Esophagus squamous epithelium (tissue), 5 donors: Measurements from ENCODE around the gene HS3ST3A1. TPM values are rescaled to one million over a fixed set of nuclear protein-coding genes. Genes with fewer than 3 reads are reported as not detected.

Experiments used
- DNase-seq: peaks from one replicate; lab custom pipeline; 2025; lab: John Stamatoyannopoulos, UW
- H3K27ac ChIP-seq, 4 donors: fragments of 200-600 bp; sonication (generic); one replicate each; pipeline ENCODE4 v1.5.1; 2016 to 2019; ENCODE audit warnings: mild to moderate bottlenecking in 1 of 4
- H3K27me3 ChIP-seq, 4 donors: fragments of 200-600 bp; sonication (generic); 1 replicate in 3 of 4; 2 replicates in 1 of 4; pipeline versions ENCODE4 v1.5.1 to v1.6.0; 2017 to 2021; ENCODE audit warnings: antibody characterized with exemption in 1 of 4
- H3K36me3 ChIP-seq, 3 donors: fragments of 200-600 bp; sonication (generic); one replicate each; pipeline ENCODE4 v1.5.1; 2016 to 2019
- H3K4me1 ChIP-seq, 3 donors: fragments of 200-600 bp; sonication (generic); one replicate each; pipeline ENCODE4 v1.5.1; 2017 to 2019
- H3K4me3 ChIP-seq, 4 donors: fragments of 200-600 bp; sonication (generic); 1 replicate in 3 of 4; 2 replicates in 1 of 4; pipeline ENCODE4 v1.5.1; 2016 to 2019; ENCODE audit warnings: mild to moderate bottlenecking in 2 of 4, moderate library complexity in 1 of 4
- H3K9me3 ChIP-seq, 3 donors: fragments of 200-600 bp; sonication (generic); one replicate each; pipeline ENCODE4 v1.5.1; 2016 to 2019
- CTCF ChIP-seq, 6 experiments: fragments of 450-650 bp in 4 of 6; fragments of 200-600 bp in 2 of 6; sonication (generic) in 2 of 6; IDR thresholded peaks; one replicate each; pipeline ENCODE4 v1.5.1; 2016 to 2019; ENCODE audit warnings: antibody characterized with exemption in 6 of 6, mild to moderate bottlenecking in 4 of 6, moderate library complexity in 4 of 6
- POLR2A ChIP-seq, 4 donors: fragments of 450-650 bp; IDR thresholded peaks; one replicate each; pipeline ENCODE4 v1.6.1; 2017; ENCODE audit warnings: antibody characterized with exemption in 4 of 4, mild to moderate bottlenecking in 4 of 4, moderate library complexity in 3 of 4
- WGBS, 2 donors: methylation state at CpG; one replicate each; pipeline ENCODE4 v1.1.5; 2018; 5-methylcytosine and 5-hydroxymethylcytosine counted together
- intact Hi-C: fragments of 100-400 bp; cut with DNase I; formaldehyde crosslinking; loops from one replicate; pipeline ENCODE4 v1.15.0; 2022
- total RNA-seq, 4 donors: library from RNA; depleted of rRNA; stranded (reverse); fragments of >200 nt; gene quantifications; one replicate each; pipeline ENCODE4 v1.1.0, GENCODE V29; 2016
- donor health status: DM: yes; HTN: yes; CAD: no.

HS3ST3A1 gene
- total RNA-seq, 4 donors from 2014 or later: 12.0 to 17.5 (median 14.1) TPM

GRCh38 chr17:13616031-13616430, 14.3 kb upstream of the HS3ST3A1 start:
- H3K4me3 ChIP-seq: no peak overlapping the region
- whole genome bisulfite sequencing, 2 donors: 83 to 92% methylated on average over 5 of the region's 5 CpGs
- intact Hi-C loops: no loop called here

GRCh38 chr17:13609941-13610340, 8.2 kb upstream of the HS3ST3A1 start:
- no peak for TF ChIP-seq CTCF (IDR thresholded peaks at IDR 0.05)
- no peak for TF ChIP-seq POLR2A (IDR thresholded peaks at IDR 0.05)
- H3K4me1 ChIP-seq: no peaks in the 10 kb centered on the region
- no peaks in the 10 kb centered on the region for H3K36me3 ChIP-seq
- H3K27me3 ChIP-seq: peaks cover 0 to 24% (median 0%) of the 10 kb centered on the region in 4 donors
- H3K27ac ChIP-seq: no peak overlapping the region
- H3K4me3 ChIP-seq: no peak overlapping the region
- intact Hi-C loops: no loop called here
- DNase-seq: no peak
- peaks cover 0 to 12% (median 6%) of the 10 kb centered on the region in 3 donors for H3K9me3 ChIP-seq
- 44 to 59% methylated on average over 4 of the region's 4 CpGs for WGBS, 2 donors

More at GRCh38 chr17:13616031-13616430, 14.3 kb upstream of the HS3ST3A1 start:
- Histone ChIP-seq H3K4me1 (no peaks in the 10 kb centered on the region), H3K9me3 (peaks cover 0 to 13% (median 6%) of the 10 kb centered on the region in 3 donors), H3K36me3 (no peaks in the 10 kb centered on the region), H3K27me3 (no peaks in the 10 kb centered on the region), H3K27ac (no peak overlapping the region)
- DNase-seq: no peak
- no peak for TF ChIP-seq CTCF (IDR thresholded peaks at IDR 0.05)
- no peak for TF ChIP-seq POLR2A (IDR thresholded peaks at IDR 0.05)

- Histone ChIP-seq H3K27ac (peak overlapping the region; percentile 50 to 73 (median 72)), H3K36me3 (no peaks in the 10 kb centered on the region), H3K27me3 (peaks cover 0 to 82% (median 0%) of the 10 kb centered on the region in 4 donors), H3K9me3 (no peaks in the 10 kb centered on the region), H3K4me1 (peaks cover 0 to 48% (median 9%) of the 10 kb centered on the region in 3 donors), H3K4me3 (peak overlapping the region; percentile 55 to 66 (median 62))
- intact Hi-C loops: no loop called here
- no peak for DNase-seq
- TF ChIP-seq CTCF (IDR thresholded peaks at IDR 0.05): no peak
- TF ChIP-seq POLR2A (IDR thresholded peaks at IDR 0.05): no peak
- 3% methylated on average over 23 of the region's 46 CpGs; no CpG with 5 or more reads in 1 of the 2 donors for WGBS, 2 donors
Measured at GRCh38 chr17:13601322-13601775, 380 bp downstream of the HS3ST3A1 start.

GRCh38 chr17:13600475-13601321, 1.0 kb downstream of the HS3ST3A1 start:
- Histone ChIP-seq H3K27ac (peak overlapping the region; percentile 50 to 73 (median 72)), H3K27me3 (peaks cover 0 to 88% (median 0%) of the 10 kb centered on the region in 4 donors), H3K36me3 (no peaks in the 10 kb centered on the region), H3K9me3 (no peaks in the 10 kb centered on the region), H3K4me3 (peak overlapping the region; percentile 55 to 66 (median 62)), H3K4me1 (peaks cover 0 to 48% (median 9%) of the 10 kb centered on the region in 3 donors)
- no peak for DNase-seq
- WGBS, 2 donors: 18% methylated on average over 6 of the region's 101 CpGs; no CpG with 5 or more reads in 1 of the 2 donors
- intact Hi-C loops: no loop called here
- TF ChIP-seq CTCF (IDR thresholded peaks at IDR 0.05): no peak
- no peak for TF ChIP-seq POLR2A (IDR thresholded peaks at IDR 0.05)

GRCh38 chr17:13599864-13600263, 1.9 kb downstream of the HS3ST3A1 start:
- H3K27ac ChIP-seq: peak overlapping the region in 2 of 4 donors; percentile 16 to 73
- H3K4me1 ChIP-seq: peaks cover 0 to 48% (median 9%) of the 10 kb centered on the region in 3 donors
- no peak for DNase-seq
- intact Hi-C loops: loop anchor here (5.0 to 10.0 kb wide), 2 partner anchors 702 to 1325 kb away; partner anchors contain the start of gene HS3ST3B1
- TF ChIP-seq CTCF (IDR thresholded peaks at IDR 0.05) (no peak), POLR2A (IDR thresholded peaks at IDR 0.05) (no peak)
- H3K4me3 ChIP-seq: peak overlapping the region; percentile 55 to 66 (median 62)
- 54 to 57% methylated on average over 3 of the region's 3 CpGs for WGBS, 2 donors
- no peaks in the 10 kb centered on the region for H3K36me3 ChIP-seq
- no peaks in the 10 kb centered on the region for H3K9me3 ChIP-seq
- H3K27me3 ChIP-seq: peaks cover 0 to 81% (median 0%) of the 10 kb centered on the region in 4 donors
